Panc1 (cell line): Measurements from ENCODE around the gene GAS2. TPM values are rescaled to one million over a fixed set of nuclear protein-coding genes. Genes with fewer than 3 reads are reported as not detected.

Source experiments
- ATAC-seq: fragments of 200-7000 bp; cut with Tn5 transposase; 2 replicates; pipeline ENCODE4 v1.9.1; 2020; ENCODE audit warnings: mild to moderate bottlenecking, moderate library complexity
- BruUV-seq: library from RNA; stranded (reverse); fragments of 400-500 nt; replicated peaks from 2 replicates; lab custom pipeline; 2021; lab: Mats Ljungman, UMichigan
- CTCF ChIA-PET: fragments of 300-600 bp; sonication (Branson Sonifier 250); formaldehyde crosslinking; loops from one replicate; lab custom pipeline; 2022; ENCODE audit warnings: antibody characterized with exemption; lab: Charles Lee
- POLR2A ChIA-PET: fragments of 300-600 bp; sonication (Branson Sonifier 250); formaldehyde crosslinking; loops from one replicate; lab custom pipeline; 2022; ENCODE audit warnings: antibody characterized with exemption; lab: Charles Lee
- DNase-seq: peaks from one replicate; pipeline ENCODE4 v3.0.0-alpha.2; 2010; ENCODE audit warnings: low read depth, low spot score
- H3K27ac ChIP-seq: 2 replicates; pipeline ENCODE4 v1.5.1; 2011; ENCODE audit warnings: mild to moderate bottlenecking, low read length, inconsistent platforms
- H3K27me3 ChIP-seq: fragments of 200-500 bp; sonication (Bioruptor generic); 2 replicates; pipeline ENCODE4 v1.6.0; 2014; ENCODE audit warnings: low read length, inconsistent platforms; ENCODE audit not compliant: control insufficient read depth, insufficient read depth
- H3K36me3 ChIP-seq: fragments of 200-500 bp; sonication (Bioruptor generic); 2 replicates; pipeline ENCODE4 v1.5.1; 2014; ENCODE audit warnings: inconsistent platforms, mild to moderate bottlenecking, low read length, moderate library complexity; ENCODE audit not compliant: control insufficient read depth, insufficient read depth
- H3K4me1 ChIP-seq: 2 replicates; pipeline ENCODE4 v1.5.1; 2011; ENCODE audit warnings: inconsistent platforms, mild to moderate bottlenecking, low read length, moderate library complexity; ENCODE audit not compliant: control insufficient read depth, insufficient read depth
- H3K4me3 ChIP-seq, 2 experiments: 2 replicates each; pipeline ENCODE4 v1.5.1; 2011 to 2012; ENCODE audit warnings: low read depth in 2 of 2, low read length in 2 of 2, mild to moderate bottlenecking in 2 of 2, inconsistent platforms in 1 of 2, moderate library complexity in 1 of 2
- H3K9me3 ChIP-seq: fragments of 200-500 bp; sonication (Bioruptor generic); 2 replicates; pipeline ENCODE4 v1.5.1; 2014; ENCODE audit warnings: low read depth, mild to moderate bottlenecking, inconsistent platforms, low read length, moderate library complexity; ENCODE audit not compliant: control insufficient read depth, insufficient read depth
- POLR2AphosphoS5 ChIP-seq: IDR thresholded peaks from 2 replicates; pipeline ENCODE4 v1.6.1; 2012; ENCODE audit warnings: mild to moderate bottlenecking, low read depth, low read length, moderate library complexity
- SIN3A ChIP-seq: IDR thresholded peaks from 2 replicates; pipeline ENCODE4 v1.6.1; 2012; ENCODE audit warnings: low read depth, mild to moderate bottlenecking, low read length, moderate library complexity, borderline replicate concordance; ENCODE audit not compliant: insufficient read depth
- TCF7L2 ChIP-seq: IDR thresholded peaks from 2 replicates; pipeline ENCODE4 v1.6.1; 2011; ENCODE audit warnings: mild to moderate bottlenecking, low read depth, low read length, inconsistent platforms
- in situ Hi-C: cut with HindIII; loops from 2 replicates; pipeline ENCODE4 v1.10.0; 2016; ENCODE audit warnings: low sequenced_read_pairs, low pct_unique_long_range_greater_than_20kb
- intact Hi-C: fragments of 100-400 bp; cut with micrococcal nuclease; formaldehyde crosslinking; loops from one replicate; pipeline ENCODE4 v1.10.0; 2022; ENCODE audit not compliant: unreplicated experiment
- total RNA-seq: library from RNA; stranded (reverse); gene quantifications from one replicate; pipeline ENCODE4 v1.2.1, GENCODE V29; 2021; ENCODE audit not compliant: unreplicated experiment
- TF ChIP-seq, protein P1 (sequence below): fragments of 450-650 bp; IDR thresholded peaks from 2 replicates; pipeline ENCODE4 v1.5.1; 2017; ENCODE audit warnings: mild to moderate bottlenecking
- TF ChIP-seq, protein P2 (sequence below), 2 experiments: IDR thresholded peaks; 2 replicates each; pipeline ENCODE4 v1.6.1; 2011 to 2012; ENCODE audit warnings: low read depth in 2 of 2, control low read depth in 1 of 2, low read length in 1 of 2, mild to moderate bottlenecking in 1 of 2, moderate library complexity in 1 of 2; ENCODE audit not compliant: insufficient read depth in 1 of 2

Gene GAS2
- total RNA-seq, 1 experiment from 2014 or later = 0.87 TPM

GRCh38 chr11:22733475-22734248 is 67.3 kb downstream of the GAS2 start:
- DNase-seq (no peak), ATAC-seq (no peak)
- ChIA-PET CTCF (no interaction called here), POLR2A (no interaction called here)
- Histone ChIP-seq H3K36me3 (no peaks in the 10 kb centered on the region; the same call in 1 of the 2 replicates), H3K4me3 (no peak overlapping the region), H3K27ac (no peak overlapping the region), H3K27me3 (no peaks in the 10 kb centered on the region), H3K4me1 (no peaks in the 10 kb centered on the region), H3K9me3 (no peaks in the 10 kb centered on the region)
- TF ChIP-seq, protein P1, sequence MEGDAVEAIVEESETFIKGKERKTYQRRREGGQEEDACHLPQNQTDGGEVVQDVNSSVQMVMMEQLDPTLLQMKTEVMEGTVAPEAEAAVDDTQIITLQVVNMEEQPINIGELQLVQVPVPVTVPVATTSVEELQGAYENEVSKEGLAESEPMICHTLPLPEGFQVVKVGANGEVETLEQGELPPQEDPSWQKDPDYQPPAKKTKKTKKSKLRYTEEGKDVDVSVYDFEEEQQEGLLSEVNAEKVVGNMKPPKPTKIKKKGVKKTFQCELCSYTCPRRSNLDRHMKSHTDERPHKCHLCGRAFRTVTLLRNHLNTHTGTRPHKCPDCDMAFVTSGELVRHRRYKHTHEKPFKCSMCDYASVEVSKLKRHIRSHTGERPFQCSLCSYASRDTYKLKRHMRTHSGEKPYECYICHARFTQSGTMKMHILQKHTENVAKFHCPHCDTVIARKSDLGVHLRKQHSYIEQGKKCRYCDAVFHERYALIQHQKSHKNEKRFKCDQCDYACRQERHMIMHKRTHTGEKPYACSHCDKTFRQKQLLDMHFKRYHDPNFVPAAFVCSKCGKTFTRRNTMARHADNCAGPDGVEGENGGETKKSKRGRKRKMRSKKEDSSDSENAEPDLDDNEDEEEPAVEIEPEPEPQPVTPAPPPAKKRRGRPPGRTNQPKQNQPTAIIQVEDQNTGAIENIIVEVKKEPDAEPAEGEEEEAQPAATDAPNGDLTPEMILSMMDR = no peak
- in situ Hi-C loops = no loop called here
- intact Hi-C loops = no loop called here
- no TSS peak for BruUV-seq

DNA sequence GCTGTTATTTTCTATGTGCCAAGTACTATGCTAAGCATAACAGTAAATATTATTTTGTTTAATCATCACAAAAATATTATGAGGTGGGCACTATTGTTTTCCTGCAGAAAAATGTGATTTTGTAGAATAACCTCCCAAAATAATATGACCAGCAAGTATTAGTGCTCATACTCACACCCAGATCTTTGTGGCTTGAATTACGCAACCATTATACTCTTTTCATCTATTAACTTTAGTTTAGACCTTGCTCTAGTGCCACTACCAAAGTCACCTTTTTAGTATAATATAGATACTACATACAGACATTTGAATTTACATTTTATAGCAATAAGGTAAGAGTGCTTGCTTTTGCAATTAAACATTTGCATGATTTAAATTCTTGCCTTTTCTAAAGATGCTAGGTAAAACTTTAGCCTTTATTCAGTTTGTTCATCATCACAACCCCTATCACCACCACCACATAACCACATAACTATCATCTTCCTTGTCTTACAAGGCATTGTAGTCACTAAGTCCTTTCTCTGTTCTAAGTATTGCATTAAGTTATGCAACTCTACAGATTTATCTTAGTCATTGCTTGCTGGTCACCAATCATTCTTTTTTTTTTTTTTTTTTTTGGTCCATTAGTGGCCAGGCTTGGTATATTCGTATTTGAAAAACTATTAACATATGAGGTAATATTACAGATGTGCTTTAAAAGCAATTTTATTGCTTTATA is 68.4 kb downstream of the GAS2 start:
- ChIA-PET CTCF (no interaction called here), POLR2A (no interaction called here)
- no peak overlapping the region for H3K27ac ChIP-seq
- TF ChIP-seq SIN3A (no peak), POLR2AphosphoS5 (no peak), TCF7L2 (no peak)
- TF ChIP-seq, protein P2, sequence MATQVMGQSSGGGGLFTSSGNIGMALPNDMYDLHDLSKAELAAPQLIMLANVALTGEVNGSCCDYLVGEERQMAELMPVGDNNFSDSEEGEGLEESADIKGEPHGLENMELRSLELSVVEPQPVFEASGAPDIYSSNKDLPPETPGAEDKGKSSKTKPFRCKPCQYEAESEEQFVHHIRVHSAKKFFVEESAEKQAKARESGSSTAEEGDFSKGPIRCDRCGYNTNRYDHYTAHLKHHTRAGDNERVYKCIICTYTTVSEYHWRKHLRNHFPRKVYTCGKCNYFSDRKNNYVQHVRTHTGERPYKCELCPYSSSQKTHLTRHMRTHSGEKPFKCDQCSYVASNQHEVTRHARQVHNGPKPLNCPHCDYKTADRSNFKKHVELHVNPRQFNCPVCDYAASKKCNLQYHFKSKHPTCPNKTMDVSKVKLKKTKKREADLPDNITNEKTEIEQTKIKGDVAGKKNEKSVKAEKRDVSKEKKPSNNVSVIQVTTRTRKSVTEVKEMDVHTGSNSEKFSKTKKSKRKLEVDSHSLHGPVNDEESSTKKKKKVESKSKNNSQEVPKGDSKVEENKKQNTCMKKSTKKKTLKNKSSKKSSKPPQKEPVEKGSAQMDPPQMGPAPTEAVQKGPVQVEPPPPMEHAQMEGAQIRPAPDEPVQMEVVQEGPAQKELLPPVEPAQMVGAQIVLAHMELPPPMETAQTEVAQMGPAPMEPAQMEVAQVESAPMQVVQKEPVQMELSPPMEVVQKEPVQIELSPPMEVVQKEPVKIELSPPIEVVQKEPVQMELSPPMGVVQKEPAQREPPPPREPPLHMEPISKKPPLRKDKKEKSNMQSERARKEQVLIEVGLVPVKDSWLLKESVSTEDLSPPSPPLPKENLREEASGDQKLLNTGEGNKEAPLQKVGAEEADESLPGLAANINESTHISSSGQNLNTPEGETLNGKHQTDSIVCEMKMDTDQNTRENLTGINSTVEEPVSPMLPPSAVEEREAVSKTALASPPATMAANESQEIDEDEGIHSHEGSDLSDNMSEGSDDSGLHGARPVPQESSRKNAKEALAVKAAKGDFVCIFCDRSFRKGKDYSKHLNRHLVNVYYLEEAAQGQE (IDR thresholded peaks at IDR 0.05; ENCODE audit: insufficient read depth in 1 of 2, low read depth in 2 of 2, low read length in 1 of 2) = no peak
- TF ChIP-seq, protein P1 = no peak
- in situ Hi-C loops = no loop called here
- intact Hi-C loops = no loop called here
- DNase-seq = no peak
- no TSS peak for BruUV-seq
- H3K27me3 ChIP-seq = no peaks in the 10 kb centered on the region
- no peaks in the 10 kb centered on the region; the same call in 1 of the 2 replicates for H3K36me3 ChIP-seq
- H3K4me3 ChIP-seq = no peak overlapping the region
- no peaks in the 10 kb centered on the region for H3K9me3 ChIP-seq
- no peak for ATAC-seq
- H3K4me1 ChIP-seq = no peaks in the 10 kb centered on the region
